PC-9 (cell line): Measurements from ENCODE around the gene BPIFB3. TPM values are rescaled to one million over a fixed set of nuclear protein-coding genes. Genes with fewer than 3 reads are reported as not detected.

Source experiments
- BruUV-seq: library from RNA; stranded (reverse); fragments of 400-500 nt; replicated peaks from 2 replicates; lab custom pipeline; 2021; lab: Mats Ljungman, UMichigan
- CTCF ChIA-PET: fragments of 300-600 bp; sonication (Branson Sonifier 250); formaldehyde crosslinking; loops from one replicate; lab custom pipeline; 2022; ENCODE audit warnings: antibody characterized with exemption; lab: Charles Lee
- POLR2A ChIA-PET: fragments of 300-600 bp; sonication (Branson Sonifier 250); formaldehyde crosslinking; loops from one replicate; lab custom pipeline; 2022; ENCODE audit warnings: antibody characterized with exemption; ENCODE audit not compliant: unreplicated experiment; lab: Charles Lee
- DNase-seq, 2 experiments: peaks; one replicate each; pipeline versions ENCODE4 v3.0.0 to v3.0.0-alpha.2; 2015 to 2022; ENCODE audit warnings: mixed read lengths in 1 of 2
- H2AFZ ChIP-seq: fragments of 200-600 bp; sonication (generic); 2 replicates; pipeline ENCODE4 v1.8.1; 2017; ENCODE audit warnings: antibody characterized with exemption
- H3F3A ChIP-seq: fragments of 200-600 bp; sonication (generic); 2 replicates; pipeline ENCODE4 v1.8.1; 2017; ENCODE audit warnings: antibody characterized with exemption, mild to moderate bottlenecking, low read depth; ENCODE audit not compliant: insufficient read depth
- H3K27ac ChIP-seq: fragments of 200-600 bp; sonication (generic); 2 replicates; pipeline ENCODE4 v1.6.1; 2016; ENCODE audit warnings: mixed run types
- H3K27me3 ChIP-seq: fragments of 200-600 bp; sonication (generic); 2 replicates; pipeline ENCODE4 v1.6.1; 2016; ENCODE audit warnings: low read depth, mixed run types; ENCODE audit not compliant: insufficient read depth
- H3K36me3 ChIP-seq: fragments of 200-600 bp; sonication (generic); 2 replicates; pipeline ENCODE4 v1.6.1; 2016; ENCODE audit warnings: low read depth, mixed run types
- H3K4me1 ChIP-seq: fragments of 200-600 bp; sonication (generic); replicated peaks from 2 replicates; pipeline ENCODE4 v1.6.1; 2016; ENCODE audit warnings: mixed run types; ENCODE audit not compliant: insufficient read depth
- H3K4me2 ChIP-seq: fragments of 200-600 bp; sonication (generic); 2 replicates; pipeline ENCODE4 v1.6.1; 2017; ENCODE audit warnings: mixed run types
- H3K4me3 ChIP-seq: fragments of 200-600 bp; sonication (generic); 2 replicates; pipeline ENCODE4 v1.6.1; 2016; ENCODE audit warnings: mixed run types
- H3K79me2 ChIP-seq: fragments of 200-600 bp; sonication (generic); 2 replicates; pipeline ENCODE4 v1.6.1; 2017; ENCODE audit warnings: low read depth, mixed run types
- H3K9me2 ChIP-seq: fragments of 200-600 bp; sonication (generic); 2 replicates; pipeline ENCODE4 v1.8.1; 2017; ENCODE audit warnings: mild to moderate bottlenecking; ENCODE audit not compliant: insufficient read depth
- H3K9me3 ChIP-seq: fragments of 200-600 bp; sonication (generic); 2 replicates; pipeline ENCODE4 v1.8.1; 2016; ENCODE audit warnings: low read depth; ENCODE audit not compliant: insufficient read depth
- H4K20me1 ChIP-seq: fragments of 200-600 bp; sonication (generic); 2 replicates; pipeline ENCODE4 v1.8.1; 2017; ENCODE audit not compliant: insufficient read depth
- EZH2 ChIP-seq: fragments of 200-600 bp; sonication (generic); IDR thresholded peaks from 2 replicates; pipeline ENCODE4 v1.8.0; 2017; ENCODE audit warnings: antibody characterized with exemption, low read depth
- intact Hi-C: fragments of 100-400 bp; cut with micrococcal nuclease; formaldehyde crosslinking; loops from one replicate; pipeline ENCODE4 v1.10.0; 2022; ENCODE audit not compliant: unreplicated experiment
- total RNA-seq: library from RNA; stranded (reverse); gene quantifications from 2 replicates; pipeline ENCODE4 v1.2.3, GENCODE V29; 2021
- TF ChIP-seq, protein P1 (sequence below): fragments of 200-600 bp; sonication (generic); conservative IDR thresholded peaks from 2 replicates; pipeline ENCODE4 v1.6.1; 2017; ENCODE audit warnings: mixed run types, antibody characterized with exemption, mild to moderate bottlenecking, moderate library complexity

Gene BPIFB3
- total RNA-seq, 1 experiment from 2014 or later: not detected

DNA sequence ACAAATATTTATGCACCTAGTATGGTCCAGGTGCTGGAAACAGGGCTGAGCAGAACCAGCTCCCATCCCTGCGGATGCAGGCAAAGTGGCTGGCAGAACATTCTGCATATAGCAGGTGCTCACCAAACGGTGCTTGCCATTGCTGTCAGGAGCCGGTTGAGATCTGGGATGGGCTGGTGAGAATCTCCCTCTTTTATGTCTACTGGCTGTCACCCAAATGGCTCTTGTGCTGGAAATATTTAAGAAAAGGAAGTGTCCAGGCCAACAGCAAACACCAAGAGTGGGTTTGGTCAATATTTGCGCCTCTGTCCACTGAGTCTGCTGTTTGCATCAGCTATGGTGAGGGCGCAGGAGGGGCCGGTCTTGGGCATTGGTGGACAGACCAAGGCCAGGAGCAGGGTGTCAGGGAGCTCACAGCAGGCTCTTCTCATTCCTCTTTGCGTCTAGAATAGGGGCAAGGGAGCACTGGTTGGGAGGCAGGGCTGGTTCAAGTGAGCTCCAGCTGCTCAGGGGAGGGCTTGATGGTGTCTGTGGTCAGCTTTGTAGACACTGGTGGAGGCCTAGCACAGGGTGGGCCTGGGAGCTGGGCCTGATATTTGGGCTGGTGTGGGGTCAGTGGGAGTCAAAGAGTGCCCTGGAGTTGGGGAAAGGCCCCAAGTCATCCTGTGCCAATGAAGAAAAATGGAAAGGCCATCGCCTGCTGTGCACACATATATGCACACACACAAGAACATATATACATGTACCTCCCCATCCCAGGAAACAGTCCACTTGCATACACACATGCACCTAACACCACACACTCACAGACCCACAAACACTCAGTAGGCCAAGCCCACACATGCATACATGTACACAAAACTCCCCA is 47.6 kb upstream of the BPIFB3 start:
- no peaks in the 10 kb centered on the region for H3K36me3 ChIP-seq
- no peak overlapping the region for H2AFZ ChIP-seq
- intact Hi-C loops: no loop called here
- no peaks in the 10 kb centered on the region for H3F3A ChIP-seq
- ChIA-PET CTCF (no interaction called here), POLR2A (no interaction called here)
- DNase-seq: no peak
- H3K4me3 ChIP-seq: no peak overlapping the region
- peaks cover 86% of the 10 kb centered on the region for H3K27me3 ChIP-seq
- no peak overlapping the region for H3K4me2 ChIP-seq
- TF ChIP-seq EZH2: no peak
- TF ChIP-seq, protein P1, sequence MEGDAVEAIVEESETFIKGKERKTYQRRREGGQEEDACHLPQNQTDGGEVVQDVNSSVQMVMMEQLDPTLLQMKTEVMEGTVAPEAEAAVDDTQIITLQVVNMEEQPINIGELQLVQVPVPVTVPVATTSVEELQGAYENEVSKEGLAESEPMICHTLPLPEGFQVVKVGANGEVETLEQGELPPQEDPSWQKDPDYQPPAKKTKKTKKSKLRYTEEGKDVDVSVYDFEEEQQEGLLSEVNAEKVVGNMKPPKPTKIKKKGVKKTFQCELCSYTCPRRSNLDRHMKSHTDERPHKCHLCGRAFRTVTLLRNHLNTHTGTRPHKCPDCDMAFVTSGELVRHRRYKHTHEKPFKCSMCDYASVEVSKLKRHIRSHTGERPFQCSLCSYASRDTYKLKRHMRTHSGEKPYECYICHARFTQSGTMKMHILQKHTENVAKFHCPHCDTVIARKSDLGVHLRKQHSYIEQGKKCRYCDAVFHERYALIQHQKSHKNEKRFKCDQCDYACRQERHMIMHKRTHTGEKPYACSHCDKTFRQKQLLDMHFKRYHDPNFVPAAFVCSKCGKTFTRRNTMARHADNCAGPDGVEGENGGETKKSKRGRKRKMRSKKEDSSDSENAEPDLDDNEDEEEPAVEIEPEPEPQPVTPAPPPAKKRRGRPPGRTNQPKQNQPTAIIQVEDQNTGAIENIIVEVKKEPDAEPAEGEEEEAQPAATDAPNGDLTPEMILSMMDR: no peak
- H3K4me1 ChIP-seq: no peaks in the 10 kb centered on the region
- H3K9me3 ChIP-seq: peaks cover 6% of the 10 kb centered on the region; the same call in 1 of the 2 replicates
- no peak overlapping the region for H3K27ac ChIP-seq
- H4K20me1 ChIP-seq: no peaks in the 10 kb centered on the region
- BruUV-seq: no TSS peak
- no peaks in the 10 kb centered on the region for H3K79me2 ChIP-seq
- H3K9me2 ChIP-seq: no peaks in the 10 kb centered on the region

DNA sequence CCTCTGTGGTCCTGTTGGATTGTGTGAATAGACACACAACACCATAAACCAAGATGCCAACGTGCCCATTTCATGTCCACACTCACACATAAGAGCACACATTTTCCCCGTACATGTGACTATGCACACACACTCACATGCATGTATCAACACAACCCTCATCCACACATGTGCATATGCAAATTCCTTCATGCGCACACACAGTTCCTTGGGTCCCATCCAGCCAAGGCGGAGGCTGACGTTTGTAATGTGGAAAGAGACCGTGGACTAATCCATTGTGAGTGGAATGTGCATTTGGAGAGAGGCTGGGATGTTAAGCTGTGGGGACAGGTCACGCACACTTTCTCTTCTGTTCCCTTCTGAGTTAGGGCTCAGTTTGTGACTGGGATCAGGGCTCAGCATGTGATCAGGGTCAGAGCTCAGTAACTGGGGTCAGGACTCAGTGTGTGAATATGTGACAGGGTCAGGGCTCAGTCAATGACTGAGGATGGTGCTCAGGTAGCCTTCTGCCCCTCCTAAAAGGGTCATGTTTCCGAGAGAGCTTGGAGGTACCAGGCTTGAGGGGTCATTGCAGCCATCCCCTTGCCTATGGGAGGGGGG is 46.8 kb upstream of the BPIFB3 start:
- Histone ChIP-seq H3K9me2 (no peaks in the 10 kb centered on the region), H3K4me1 (no peaks in the 10 kb centered on the region), H3K27me3 (peaks cover 89% of the 10 kb centered on the region), H3K36me3 (no peaks in the 10 kb centered on the region), H3K79me2 (no peaks in the 10 kb centered on the region), H3K4me3 (no peak overlapping the region), H3F3A (no peaks in the 10 kb centered on the region), H3K27ac (no peak overlapping the region), H2AFZ (no peak overlapping the region), H4K20me1 (no peaks in the 10 kb centered on the region), H3K9me3 (peaks cover 6% of the 10 kb centered on the region; the same call in 1 of the 2 replicates), H3K4me2 (no peak overlapping the region)
- CTCF ChIA-PET: no interaction called here
- intact Hi-C loops: no loop called here
- no TSS peak for BruUV-seq
- no peak for DNase-seq
- no peak for TF ChIP-seq EZH2
- TF ChIP-seq, protein P1: no peak
- POLR2A ChIA-PET: no interaction called here

DNA sequence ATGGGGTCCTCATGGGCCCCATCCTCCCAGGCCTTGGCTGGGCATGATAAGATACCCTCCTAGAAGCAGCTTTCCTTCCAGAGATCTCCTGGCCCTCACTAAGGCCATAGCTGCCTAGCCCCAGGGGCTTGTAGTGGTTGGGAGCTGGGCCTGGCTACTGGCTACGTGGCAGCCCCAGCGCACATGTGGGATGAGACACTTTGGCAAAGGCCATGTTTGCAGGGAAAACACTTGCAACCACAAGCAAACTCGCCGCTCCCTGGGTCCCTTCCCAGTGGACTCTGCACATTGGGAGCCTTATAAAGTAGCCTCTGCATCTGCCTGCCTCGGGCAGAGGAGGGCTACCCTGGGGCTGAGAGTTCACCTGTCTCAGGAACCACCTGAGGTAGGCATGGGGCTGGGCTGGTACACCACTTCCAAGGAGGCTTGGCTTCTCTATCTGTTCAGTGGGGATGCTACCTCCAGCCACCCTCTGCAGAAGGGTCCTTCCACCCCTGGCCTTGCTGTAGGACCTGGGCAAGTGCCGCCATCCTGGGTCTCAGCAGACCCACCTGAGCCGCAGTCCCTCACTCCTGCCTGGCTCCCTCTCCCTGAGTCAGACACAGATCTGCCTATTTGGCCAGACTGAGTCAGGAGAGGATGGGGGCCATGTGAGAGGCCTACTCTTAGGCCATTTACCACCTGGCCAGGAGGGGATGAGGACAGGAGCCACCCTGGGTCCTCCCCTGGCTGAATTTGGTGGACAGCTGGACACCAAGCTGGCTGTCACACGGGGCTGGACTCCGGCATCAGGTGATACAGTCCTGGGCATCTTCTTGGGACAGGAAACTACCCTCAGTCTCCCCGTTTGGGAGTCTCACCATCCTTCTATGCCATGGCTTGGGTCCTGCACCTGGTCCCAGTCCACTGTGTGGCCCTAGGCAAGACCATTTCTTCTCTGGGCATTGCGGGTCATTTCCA is 46.0 kb upstream of the BPIFB3 start, which contains the start of gene BPIFB2:
TSS of gene BPIFB2 (plus strand) at position 329 of the 960 bp plus-strand sequence. CDS start 871 bp downstream, outside the sequence.
- DNase-seq: no peak
- Histone ChIP-seq H3K4me3 (no peak within 1 kb of the TSS), H3F3A (no peaks in the 10 kb centered on the region), H3K9me2 (no peaks in the 10 kb centered on the region), H2AFZ (no peak within 1 kb of the TSS), H3K9me3 (peaks cover 6% of the 10 kb centered on the region; the same call in 1 of the 2 replicates), H3K4me2 (no peak within 1 kb of the TSS), H4K20me1 (no peaks in the 10 kb centered on the region), H3K79me2 (no peaks in the 10 kb centered on the region), H3K27ac (no peak within 1 kb of the TSS), H3K4me1 (no peaks in the 10 kb centered on the region), H3K27me3 (peaks cover 89% of the 10 kb centered on the region), H3K36me3 (no peaks in the 10 kb centered on the region)
- ChIA-PET CTCF (no interaction called here), POLR2A (no interaction called here)
- no TSS peak for BruUV-seq
- intact Hi-C loops: no loop called here
- TF ChIP-seq, protein P1: no peak
- TF ChIP-seq EZH2: no peak
